Activated CD8-positive, alpha-beta memory T cell treated with anti-CD3 and anti-CD28 coated beads, Interleukin-2, amount 50 U/mL, for 4 hours (primary cell): ENCODE measurements around the gene LAMC2.

ENCODE experiments used
- DNase-seq: peaks from one replicate; pipeline ENCODE4 v3.0.0-alpha.2; 2020

The LAMC2 gene

GRCh38 chr1:183175631-183176030 lies 10.4 kb upstream of the LAMC2 start:
- DNase-seq, result no peak

- no peak for DNase-seq
Measured at GRCh38 chr1:183178545-183178944, 7.5 kb upstream of the LAMC2 start.

GRCh38 chr1:183179033-183179432 lies 7.0 kb upstream of the LAMC2 start:
- no peak for DNase-seq

GRCh38 chr1:183180218-183180617 lies 5.8 kb upstream of the LAMC2 start:
- DNase-seq, result no peak

- no peak for DNase-seq
Measured at GRCh38 chr1:183180634-183181056, 5.4 kb upstream of the LAMC2 start.

- DNase-seq, result no peak
Measured at GRCh38 chr1:183186841-183187240, 777 bp downstream of the LAMC2 start.

- DNase-seq, result no peak
Measured at GRCh38 chr1:183188240-183188639, 2.2 kb downstream of the LAMC2 start.

GRCh38 chr1:183191833-183192232 lies 5.8 kb downstream of the LAMC2 start:
- no peak for DNase-seq

GRCh38 chr1:183193963-183194525 lies 8.0 kb downstream of the LAMC2 start:
- DNase-seq, result no peak

- DNase-seq, result no peak
Measured at GRCh38 chr1:183194527-183195141, 8.6 kb downstream of the LAMC2 start.

- DNase-seq, result no peak
Measured at GRCh38 chr1:183195142-183195574, 9.1 kb downstream of the LAMC2 start.

- DNase-seq, result no peak
Measured at GRCh38 chr1:183197762-183198161, 11.7 kb downstream of the LAMC2 start.

- no peak for DNase-seq
Measured at GRCh38 chr1:183198463-183198862, 12.4 kb downstream of the LAMC2 start.

GRCh38 chr1:183199304-183199703 lies 13.2 kb downstream of the LAMC2 start:
- no peak for DNase-seq

- no peak for DNase-seq
Measured at GRCh38 chr1:183200451-183200850, 14.4 kb downstream of the LAMC2 start.

- DNase-seq, result no peak
Measured at GRCh38 chr1:183203094-183203493, 17.0 kb downstream of the LAMC2 start.

- DNase-seq, result no peak
Measured at GRCh38 chr1:183205196-183205781, 19.2 kb downstream of the LAMC2 start.

- DNase-seq, result no peak
Measured at GRCh38 chr1:183206538-183207122, 20.6 kb downstream of the LAMC2 start.

- DNase-seq, result no peak
Measured at GRCh38 chr1:183209533-183210158, 23.6 kb downstream of the LAMC2 start.

- DNase-seq, result no peak
Measured at GRCh38 chr1:183210681-183211080, 24.6 kb downstream of the LAMC2 start.

- DNase-seq, result no peak
Measured at GRCh38 chr1:183212870-183213269, 26.8 kb downstream of the LAMC2 start.

GRCh38 chr1:183214021-183214970 lies 28.2 kb downstream of the LAMC2 start:
- no peak for DNase-seq
